CD14-positive monocyte (primary cell): ENCODE measurements around the gene GOLT1B. TPM values are rescaled to one million over a fixed set of nuclear protein-coding genes. Genes with fewer than 3 reads are reported as not detected.
A peak's percentile ranks its signal among the peaks of the same experiment; 100 is the strongest.

Experiments
- DNase-seq, 3 donors: peaks; one replicate each; pipeline ENCODE4 v3.0.0-alpha.2; 2011 to 2022
- H2AFZ ChIP-seq: 2 replicates; pipeline ENCODE4 v1.6.0; 2012; ENCODE audit warnings: mild to moderate bottlenecking, low read depth, low read length, inconsistent platforms; ENCODE audit not compliant: insufficient read depth, poor library complexity, severe bottlenecking
- H3K27ac ChIP-seq, 2 donors: 1 replicate in 1 of 2; 2 replicates in 1 of 2; pipeline ENCODE4 v1.5.1; 2012 to 2013; ENCODE audit warnings: low read length in 2 of 2, control low read depth in 1 of 2, inconsistent platforms in 1 of 2, low read depth in 1 of 2, mild to moderate bottlenecking in 1 of 2
- H3K27me3 ChIP-seq, 2 donors: one replicate each; pipeline versions ENCODE4 v1.6.0 to v1.6.1; 2011 to 2013; ENCODE audit warnings: low read length in 2 of 2; ENCODE audit not compliant: control insufficient read depth in 2 of 2, insufficient read depth in 2 of 2
- H3K36me3 ChIP-seq, 2 donors: replicated peaks in 1 of 2; 1 replicate in 1 of 2; 2 replicates in 1 of 2; pipeline versions ENCODE4 v1.5.1 to v1.6.1; 2012 to 2013; ENCODE audit warnings: low read length in 2 of 2, control low read depth in 1 of 2, inconsistent platforms in 1 of 2, mild to moderate bottlenecking in 1 of 2; ENCODE audit not compliant: insufficient read depth in 2 of 2, control insufficient read depth in 1 of 2
- H3K4me1 ChIP-seq, 2 donors: 1 replicate in 1 of 2; 2 replicates in 1 of 2; pipeline versions ENCODE4 v1.5.1 to v1.6.1; 2012 to 2013; ENCODE audit warnings: low read length in 2 of 2, control low read depth in 1 of 2, inconsistent platforms in 1 of 2, mild to moderate bottlenecking in 1 of 2, moderate library complexity in 1 of 2; ENCODE audit not compliant: insufficient read depth in 2 of 2, control insufficient read depth in 1 of 2
- H3K4me2 ChIP-seq: replicated peaks from 2 replicates; pipeline ENCODE3; 2012; ENCODE audit warnings: low read length, moderate library complexity, mild to moderate bottlenecking; ENCODE audit not compliant: poor library complexity, severe bottlenecking; ENCODE audit errors: extremely low read depth
- H3K4me3 ChIP-seq, 3 experiments: fragments of 200-600 bp in 1 of 3; sonication (generic) in 1 of 3; replicated peaks in 1 of 3; 1 replicate in 2 of 3; 2 replicates in 1 of 3; pipeline ENCODE4 v1.5.1; 2011 to 2013; ENCODE audit warnings: low read length in 3 of 3, mild to moderate bottlenecking in 3 of 3, control low read depth in 2 of 3, low read depth in 2 of 3, inconsistent platforms in 1 of 3, moderate library complexity in 1 of 3
- H3K79me2 ChIP-seq: 2 replicates; pipeline ENCODE4 v1.6.0; 2012; ENCODE audit warnings: mild to moderate bottlenecking, control low read depth, inconsistent platforms, low read length, moderate library complexity; ENCODE audit not compliant: insufficient read depth
- H3K9ac ChIP-seq: 2 replicates; pipeline ENCODE4 v1.6.0; 2017; ENCODE audit warnings: low read length, mild to moderate bottlenecking; ENCODE audit not compliant: insufficient read depth, poor library complexity, severe bottlenecking
- H3K9me3 ChIP-seq, 2 donors: replicated peaks in 1 of 2; 1 replicate in 1 of 2; 2 replicates in 1 of 2; pipeline versions ENCODE4 v1.5.1 to v1.6.1; 2012 to 2013; ENCODE audit warnings: low read length in 2 of 2, control low read depth in 1 of 2; ENCODE audit not compliant: control insufficient read depth in 1 of 2, insufficient read depth in 1 of 2
- H4K20me1 ChIP-seq: 2 replicates; pipeline ENCODE4 v1.6.0; 2012; ENCODE audit warnings: mild to moderate bottlenecking, low read length, control low read depth, moderate library complexity; ENCODE audit not compliant: insufficient read depth
- H3K27ac Mint-ChIP-seq, 7 donors: one replicate each; pipeline ENCODE4 v1.8.0; 2020; ENCODE audit warnings: mild to moderate bottlenecking in 7 of 7, mixed read lengths in 7 of 7, moderate library complexity in 6 of 7, inconsistent platforms in 2 of 7
- H3K27me3 Mint-ChIP-seq, 3 donors: one replicate each; pipeline ENCODE4 v1.8.0; 2021 to 2022; ENCODE audit warnings: low read depth in 3 of 3, mild to moderate bottlenecking in 3 of 3, mixed read lengths in 3 of 3, moderate library complexity in 3 of 3, inconsistent platforms in 1 of 3
- H3K36me3 Mint-ChIP-seq, 2 donors: one replicate each; pipeline ENCODE4 v1.8.0; 2020; ENCODE audit warnings: mixed read lengths in 2 of 2, inconsistent platforms in 1 of 2, mild to moderate bottlenecking in 1 of 2
- H3K4me1 Mint-ChIP-seq: one replicate; pipeline ENCODE4 v1.8.0; 2020; ENCODE audit warnings: mild to moderate bottlenecking, mixed read lengths
- H3K4me3 Mint-ChIP-seq, 2 donors: one replicate each; pipeline ENCODE4 v1.8.0; 2020; ENCODE audit warnings: mild to moderate bottlenecking in 2 of 2, mixed read lengths in 2 of 2, moderate library complexity in 1 of 2
- H3K9me3 Mint-ChIP-seq, 7 donors: one replicate each; pipeline ENCODE4 v1.8.0; 2020 to 2022; ENCODE audit warnings: mixed read lengths in 7 of 7, mild to moderate bottlenecking in 6 of 7, moderate library complexity in 6 of 7, inconsistent platforms in 2 of 7
- WGBS: methylation state at CpG from one replicate; pipeline ENCODE4 v1.1.5; 2013; ENCODE audit warnings: missing lambda C conversion rate; ENCODE audit not compliant: insufficient coverage; 5-methylcytosine and 5-hydroxymethylcytosine counted together
- intact Hi-C, 2 donors: fragments of 100-400 bp; cut with micrococcal nuclease; formaldehyde crosslinking; loops; one replicate each; pipeline versions ENCODE4 v1.15.0 to v1.15.1; 2023
- polyA plus RNA-seq, 3 donors: library from polyadenylated mRNA; depleted of rRNA in 1 of 3; unstranded in 2 of 3; stranded (reverse) in 1 of 3; fragments of 300-500 nt in 2 of 3; fragments of >200 nt in 1 of 3; fragmentation: Illumina TruSeq in 2 of 3; gene quantifications; 1 replicate in 2 of 3; 2 replicates in 1 of 3; pipeline ENCODE4 v1.2.3, GENCODE V29; 2012 to 2021
- TF ChIP-seq, protein P1 (sequence below): fragments of 200-600 bp; IDR thresholded peaks from one replicate; pipeline ENCODE4 v1.8.0; 2022; ENCODE audit warnings: antibody characterized with exemption, mild to moderate bottlenecking

GOLT1B gene
- polyA plus RNA-seq, 3 donors: 14.0 to 24.5 (median 21.4) TPM

DNA sequence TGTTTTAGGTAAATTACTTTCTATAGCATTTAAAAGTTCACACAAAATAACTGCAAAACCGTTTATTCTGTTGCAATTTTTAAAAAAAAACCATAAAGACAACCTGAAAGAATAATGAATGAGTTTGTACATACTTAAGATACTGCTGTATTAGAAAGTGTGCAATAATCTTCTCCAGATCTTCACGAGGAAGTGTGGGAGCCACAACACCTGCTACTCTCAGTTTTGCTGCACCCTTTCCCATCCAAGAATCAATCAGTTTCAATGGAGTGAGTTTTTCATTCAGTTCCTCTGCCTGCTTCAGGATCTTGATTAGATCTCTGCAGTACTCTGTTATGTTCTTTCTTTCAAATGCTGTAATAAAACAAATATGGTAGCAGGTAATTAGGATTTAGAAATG lies 30.3 kb upstream of the GOLT1B start:
- Histone ChIP-seq H3K4me2 (no peak overlapping the region), H3K9ac (no peak overlapping the region), H2AFZ (no peak overlapping the region), H3K4me3 (no peak overlapping the region), H3K4me1 (no peaks in the 10 kb centered on the region), H3K9me3 (no peaks in the 10 kb centered on the region), H4K20me1 (peaks cover 9% of the 10 kb centered on the region), H3K27me3 (no peaks in the 10 kb centered on the region), H3K79me2 (no peaks in the 10 kb centered on the region), H3K36me3 (peaks cover 76 to 90% of the 10 kb centered on the region in 2 donors), H3K27ac (no peak overlapping the region)
- intact Hi-C loops: no loop called here
- no peak overlapping the region for H3K4me3 Mint-ChIP-seq
- H3K27me3 Mint-ChIP-seq: no peaks in the 10 kb centered on the region
- TF ChIP-seq, protein P1, sequence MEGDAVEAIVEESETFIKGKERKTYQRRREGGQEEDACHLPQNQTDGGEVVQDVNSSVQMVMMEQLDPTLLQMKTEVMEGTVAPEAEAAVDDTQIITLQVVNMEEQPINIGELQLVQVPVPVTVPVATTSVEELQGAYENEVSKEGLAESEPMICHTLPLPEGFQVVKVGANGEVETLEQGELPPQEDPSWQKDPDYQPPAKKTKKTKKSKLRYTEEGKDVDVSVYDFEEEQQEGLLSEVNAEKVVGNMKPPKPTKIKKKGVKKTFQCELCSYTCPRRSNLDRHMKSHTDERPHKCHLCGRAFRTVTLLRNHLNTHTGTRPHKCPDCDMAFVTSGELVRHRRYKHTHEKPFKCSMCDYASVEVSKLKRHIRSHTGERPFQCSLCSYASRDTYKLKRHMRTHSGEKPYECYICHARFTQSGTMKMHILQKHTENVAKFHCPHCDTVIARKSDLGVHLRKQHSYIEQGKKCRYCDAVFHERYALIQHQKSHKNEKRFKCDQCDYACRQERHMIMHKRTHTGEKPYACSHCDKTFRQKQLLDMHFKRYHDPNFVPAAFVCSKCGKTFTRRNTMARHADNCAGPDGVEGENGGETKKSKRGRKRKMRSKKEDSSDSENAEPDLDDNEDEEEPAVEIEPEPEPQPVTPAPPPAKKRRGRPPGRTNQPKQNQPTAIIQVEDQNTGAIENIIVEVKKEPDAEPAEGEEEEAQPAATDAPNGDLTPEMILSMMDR: no peak
- H3K4me1 Mint-ChIP-seq: no peaks in the 10 kb centered on the region
- peaks cover 55 to 67% of the 10 kb centered on the region in 2 donors for H3K36me3 Mint-ChIP-seq
- no peak for DNase-seq
- H3K27ac Mint-ChIP-seq: peak overlapping the region in 2 of 7 donors; percentile 20 to 37
- no peaks in the 10 kb centered on the region for H3K9me3 Mint-ChIP-seq
- WGBS: no CpG with 5 or more reads among the region's 2 CpGs

DNA sequence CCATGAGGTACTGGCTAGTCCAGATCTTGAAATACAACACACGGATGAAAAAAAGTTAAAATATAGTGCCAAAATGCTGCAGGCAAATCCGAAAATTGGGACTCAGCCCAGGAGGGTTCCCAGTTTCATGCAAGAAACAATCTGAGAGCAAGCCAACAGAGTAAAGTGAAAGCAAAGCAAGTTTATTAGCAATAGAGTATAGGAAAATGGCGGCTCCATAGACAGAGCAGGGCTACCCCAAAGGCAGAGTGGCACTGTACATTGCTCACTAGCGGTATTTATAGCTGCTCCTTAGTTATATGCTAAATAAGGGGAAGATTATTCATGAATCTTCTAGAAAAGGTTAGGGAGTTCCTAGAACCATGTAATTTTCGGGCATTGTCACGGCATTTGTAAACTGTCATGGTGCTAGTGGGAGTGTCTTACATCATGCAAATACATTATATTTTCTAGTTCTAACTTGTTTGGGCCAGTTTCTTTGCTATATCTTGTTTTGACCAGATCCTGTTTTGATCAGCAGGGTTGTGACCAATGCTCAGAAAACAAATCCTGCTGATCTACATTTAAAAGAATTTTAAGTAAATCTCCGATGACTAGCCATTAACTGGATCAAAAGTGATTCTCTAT lies 29.3 kb upstream of the GOLT1B start:
- no peak overlapping the region for H3K27ac Mint-ChIP-seq
- peaks cover 49 to 70% of the 10 kb centered on the region in 2 donors for H3K36me3 Mint-ChIP-seq
- Histone ChIP-seq H3K4me3 (no peak overlapping the region), H3K9ac (no peak overlapping the region), H3K9me3 (no peaks in the 10 kb centered on the region), H3K79me2 (no peaks in the 10 kb centered on the region), H3K4me1 (no peaks in the 10 kb centered on the region), H3K27ac (no peak overlapping the region), H2AFZ (no peak overlapping the region), H4K20me1 (peaks cover 2% of the 10 kb centered on the region), H3K4me2 (no peak overlapping the region), H3K36me3 (peaks cover 81 to 94% of the 10 kb centered on the region in 2 donors), H3K27me3 (no peaks in the 10 kb centered on the region)
- intact Hi-C loops: no loop called here
- H3K4me3 Mint-ChIP-seq: no peak overlapping the region
- H3K9me3 Mint-ChIP-seq: no peaks in the 10 kb centered on the region
- H3K4me1 Mint-ChIP-seq: no peaks in the 10 kb centered on the region
- DNase-seq: no peak
- WGBS: 97% methylated on average over 4 of the region's 7 CpGs
- H3K27me3 Mint-ChIP-seq: no peaks in the 10 kb centered on the region
- TF ChIP-seq, protein P1: no peak
